Measurements from ENCODE around the gene MYO18B.

MYO18B gene

GRCh38 chr22:25817092-25817943, 75.3 kb downstream of the MYO18B start:
- Histone ChIP-seq H3K36me3 (no peaks in the 10 kb centered on the region), H3K27ac (no peak overlapping the region), H3K9me3 (no peaks in the 10 kb centered on the region), H3K4me1 (ENCODE audit: control insufficient read depth in 1 of 2, insufficient read depth in 1 of 2, low read depth in 1 of 2, low read length in 1 of 2) (no peaks in the 10 kb centered on the region), H3K27me3 (peaks cover 14% of the 10 kb centered on the region), H3K4me3 (ENCODE audit: low read depth in 1 of 2, low read length in 1 of 2) (no peak overlapping the region)
- TF ChIP-seq, protein P1, sequence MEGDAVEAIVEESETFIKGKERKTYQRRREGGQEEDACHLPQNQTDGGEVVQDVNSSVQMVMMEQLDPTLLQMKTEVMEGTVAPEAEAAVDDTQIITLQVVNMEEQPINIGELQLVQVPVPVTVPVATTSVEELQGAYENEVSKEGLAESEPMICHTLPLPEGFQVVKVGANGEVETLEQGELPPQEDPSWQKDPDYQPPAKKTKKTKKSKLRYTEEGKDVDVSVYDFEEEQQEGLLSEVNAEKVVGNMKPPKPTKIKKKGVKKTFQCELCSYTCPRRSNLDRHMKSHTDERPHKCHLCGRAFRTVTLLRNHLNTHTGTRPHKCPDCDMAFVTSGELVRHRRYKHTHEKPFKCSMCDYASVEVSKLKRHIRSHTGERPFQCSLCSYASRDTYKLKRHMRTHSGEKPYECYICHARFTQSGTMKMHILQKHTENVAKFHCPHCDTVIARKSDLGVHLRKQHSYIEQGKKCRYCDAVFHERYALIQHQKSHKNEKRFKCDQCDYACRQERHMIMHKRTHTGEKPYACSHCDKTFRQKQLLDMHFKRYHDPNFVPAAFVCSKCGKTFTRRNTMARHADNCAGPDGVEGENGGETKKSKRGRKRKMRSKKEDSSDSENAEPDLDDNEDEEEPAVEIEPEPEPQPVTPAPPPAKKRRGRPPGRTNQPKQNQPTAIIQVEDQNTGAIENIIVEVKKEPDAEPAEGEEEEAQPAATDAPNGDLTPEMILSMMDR (IDR thresholded peaks at IDR 0.05): no peak

- H3K36me3 ChIP-seq: no peaks in the 10 kb centered on the region
- H3K27me3 ChIP-seq: peaks cover 14% of the 10 kb centered on the region
- no peak overlapping the region for H3K27ac ChIP-seq
- TF ChIP-seq, protein P1 (IDR thresholded peaks at IDR 0.05): no peak
- no peak overlapping the region for H3K4me3 ChIP-seq (ENCODE audit: low read depth in 1 of 2, low read length in 1 of 2)
- H3K9me3 ChIP-seq: no peaks in the 10 kb centered on the region
- H3K4me1 ChIP-seq (ENCODE audit: control insufficient read depth in 1 of 2, insufficient read depth in 1 of 2, low read depth in 1 of 2, low read length in 1 of 2): no peaks in the 10 kb centered on the region
These were observed 76.6 kb downstream of the MYO18B start for GRCh38 chr22:25818541-25818940.

GRCh38 chr22:25822344-25822743, 80.4 kb downstream of the MYO18B start:
- Histone ChIP-seq H3K27me3 (peaks cover 16% of the 10 kb centered on the region), H3K4me3 (ENCODE audit: low read depth in 1 of 2, low read length in 1 of 2) (no peak overlapping the region), H3K9me3 (no peaks in the 10 kb centered on the region), H3K27ac (no peak overlapping the region), H3K36me3 (no peaks in the 10 kb centered on the region), H3K4me1 (ENCODE audit: control insufficient read depth in 1 of 2, insufficient read depth in 1 of 2, low read depth in 1 of 2, low read length in 1 of 2) (no peaks in the 10 kb centered on the region)
- TF ChIP-seq, protein P1 (IDR thresholded peaks at IDR 0.05): no peak

- H3K27ac ChIP-seq: no peak overlapping the region
- H3K4me1 ChIP-seq (ENCODE audit: control insufficient read depth in 1 of 2, insufficient read depth in 1 of 2, low read depth in 1 of 2, low read length in 1 of 2): no peaks in the 10 kb centered on the region
- no peaks in the 10 kb centered on the region for H3K36me3 ChIP-seq
- no peaks in the 10 kb centered on the region for H3K9me3 ChIP-seq
- TF ChIP-seq, protein P1 (IDR thresholded peaks at IDR 0.05): no peak
- H3K27me3 ChIP-seq: peaks cover 19% of the 10 kb centered on the region
- no peak overlapping the region for H3K4me3 ChIP-seq (ENCODE audit: low read depth in 1 of 2, low read length in 1 of 2)
These were observed 81.3 kb downstream of the MYO18B start for GRCh38 chr22:25823276-25823675.

DNA sequence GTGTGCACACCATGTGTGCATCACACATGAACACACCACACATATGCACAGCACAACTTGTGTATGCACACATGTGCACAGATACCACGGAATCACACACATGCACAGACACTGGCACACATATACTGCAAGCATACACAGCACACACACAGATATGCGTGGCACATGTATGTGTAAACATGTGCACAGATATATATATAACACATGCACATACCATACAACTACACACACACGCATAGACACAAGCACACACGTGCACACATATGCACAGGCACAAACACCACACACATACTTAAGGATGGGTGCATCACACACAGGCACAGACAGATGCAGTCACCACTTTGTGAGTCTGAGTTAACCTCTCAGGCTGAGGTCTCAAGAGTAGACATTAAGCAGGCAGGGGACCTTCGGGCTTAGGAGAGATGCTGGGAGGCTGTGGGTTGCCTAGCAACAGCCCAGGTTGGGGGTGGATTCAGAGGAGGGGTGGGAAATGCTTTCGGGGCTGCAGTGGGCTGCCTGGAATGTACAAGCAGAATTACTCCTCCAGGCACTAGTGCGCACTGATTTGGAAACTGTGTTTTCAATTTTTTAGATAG, 82.9 kb downstream of the MYO18B start:
- Histone ChIP-seq H3K4me3 (ENCODE audit: low read depth in 1 of 2, low read length in 1 of 2) (no peak overlapping the region), H3K9me3 (no peaks in the 10 kb centered on the region), H3K27ac (no peak overlapping the region), H3K27me3 (peaks cover 11% of the 10 kb centered on the region), H3K36me3 (no peaks in the 10 kb centered on the region), H3K4me1 (ENCODE audit: control insufficient read depth in 1 of 2, insufficient read depth in 1 of 2, low read depth in 1 of 2, low read length in 1 of 2) (no peaks in the 10 kb centered on the region)
- TF ChIP-seq, protein P1 (IDR thresholded peaks at IDR 0.05): no peak

Data from neutrophil (primary cell).